Gastrocnemius medialis (tissue), 4 donors: Measurements from ENCODE around the gene WDR64. TPM values are rescaled to one million over a fixed set of nuclear protein-coding genes. Genes with fewer than 3 reads are reported as not detected.

ENCODE experiments used
- ATAC-seq, 2 donors: fragments of 150-250 bp; one replicate each; pipeline ENCODE4 v1.9.1; 2016
- DNase-seq, 2 donors: peaks; one replicate each; pipeline ENCODE4 v3.0.0-alpha.2; 2019
- H3K27ac ChIP-seq, 4 donors: fragments of 200-600 bp; sonication (generic); 1 replicate in 1 of 4; 2 replicates in 3 of 4; pipeline ENCODE4 v1.5.1; 2016 to 2018; ENCODE audit warnings: mild to moderate bottlenecking in 2 of 4, moderate library complexity in 1 of 4
- H3K27me3 ChIP-seq, 3 donors: fragments of 200-600 bp; sonication (generic) in 2 of 3; 1 replicate in 1 of 3; 2 replicates in 2 of 3; pipeline versions ENCODE4 v1.5.1 to v1.6.0; 2016 to 2019; ENCODE audit warnings: mild to moderate bottlenecking in 1 of 3, moderate library complexity in 1 of 3
- H3K36me3 ChIP-seq, 2 donors: fragments of 200-600 bp; sonication (generic) in 1 of 2; one replicate each; pipeline ENCODE4 v1.5.1; 2017 to 2018
- H3K4me1 ChIP-seq, 2 donors: fragments of 200-600 bp; sonication (generic) in 1 of 2; one replicate each; pipeline ENCODE4 v1.5.1; 2016 to 2017; ENCODE audit warnings: mild to moderate bottlenecking in 2 of 2
- H3K4me3 ChIP-seq, 4 donors: fragments of 200-600 bp; sonication (generic) in 3 of 4; 1 replicate in 1 of 4; 2 replicates in 3 of 4; pipeline ENCODE4 v1.5.1; 2016 to 2019; ENCODE audit warnings: mild to moderate bottlenecking in 2 of 4
- H3K9me3 ChIP-seq, 3 donors: fragments of 200-600 bp; sonication (generic) in 2 of 3; 1 replicate in 1 of 3; 2 replicates in 2 of 3; pipeline ENCODE4 v1.5.1; 2016 to 2019
- CTCF ChIP-seq, 5 experiments: fragments of 450-650 bp in 3 of 5; fragments of 200-600 bp in 2 of 5; sonication (generic) in 2 of 5; IDR thresholded peaks in 4 of 5; conservative IDR thresholded peaks in 1 of 5; 1 replicate in 4 of 5; 2 replicates in 1 of 5; pipeline ENCODE4 v1.5.1; 2016 to 2019; ENCODE audit warnings: antibody characterized with exemption in 5 of 5, mild to moderate bottlenecking in 3 of 5, moderate library complexity in 3 of 5
- POLR2A ChIP-seq, 2 donors: fragments of 450-650 bp; IDR thresholded peaks; one replicate each; pipeline ENCODE4 v1.6.1; 2017; ENCODE audit warnings: antibody characterized with exemption in 2 of 2, mild to moderate bottlenecking in 2 of 2, moderate library complexity in 2 of 2
- in situ Hi-C, 4 donors: fragments of 200-750 bp; cut with MboI; loops; one replicate each; pipeline versions ENCODE4 v1.15.0 to v1.8.0; 2017; ENCODE audit warnings: low sequenced_read_pairs in 4 of 4
- intact Hi-C: fragments of 100-400 bp; cut with DNase I; formaldehyde crosslinking; loops from one replicate; pipeline ENCODE4 v1.15.1; 2023; ENCODE audit warnings: low total_unique reads
- total RNA-seq, 4 donors: library from RNA; depleted of rRNA; stranded (reverse); fragments of >200 nt; gene quantifications; one replicate each; pipeline versions ENCODE4 v1.1.0 to v1.2.3, GENCODE V29; 2016

The WDR64 gene
- total RNA-seq, 4 donors from 2014 or later: 0.22 TPM; not detected in 3

DNA sequence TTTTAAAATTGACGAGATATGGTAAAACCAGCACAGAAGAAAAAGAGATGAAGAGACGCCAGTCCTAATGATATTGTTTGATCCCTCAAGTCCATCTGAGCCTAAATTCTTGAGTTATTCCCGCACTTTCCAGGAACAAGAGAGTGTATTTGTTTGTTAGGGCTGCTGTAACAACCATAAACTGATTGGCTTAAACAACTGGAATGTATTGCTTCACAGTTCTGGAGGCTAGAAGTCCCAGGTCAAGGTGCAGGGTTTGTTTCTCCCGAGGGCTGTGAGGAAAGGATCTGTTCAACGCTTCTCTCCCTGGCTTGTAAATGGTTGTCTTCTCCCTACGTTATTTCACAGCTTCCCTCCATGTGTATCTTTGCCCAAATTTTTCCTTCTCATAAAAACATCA is 188.1 kb downstream of the WDR64 start:
- Histone ChIP-seq H3K4me1 (no peaks in the 10 kb centered on the region), H3K4me3 (no peak overlapping the region), H3K9me3 (no peaks in the 10 kb centered on the region), H3K27ac (no peak overlapping the region), H3K36me3 (no peaks in the 10 kb centered on the region), H3K27me3 (no peaks in the 10 kb centered on the region)
- ATAC-seq (no peak), DNase-seq (no peak)
- TF ChIP-seq CTCF (IDR thresholded peaks at IDR 0.05 in 4 of 5, conservative IDR thresholded peaks at IDR 0.05 in 1 of 5) (no peak), POLR2A (IDR thresholded peaks at IDR 0.05) (no peak)
- intact Hi-C loops (no loop called here), in situ Hi-C loops (loop anchor here (25.0 kb wide), 3 partner anchors 203 to 303 kb away; partner anchors contain the start of genes CHML (in 2 of the 4), OPN3 (in 2 of the 4) and KMO (in 1 of the 4))

DNA sequence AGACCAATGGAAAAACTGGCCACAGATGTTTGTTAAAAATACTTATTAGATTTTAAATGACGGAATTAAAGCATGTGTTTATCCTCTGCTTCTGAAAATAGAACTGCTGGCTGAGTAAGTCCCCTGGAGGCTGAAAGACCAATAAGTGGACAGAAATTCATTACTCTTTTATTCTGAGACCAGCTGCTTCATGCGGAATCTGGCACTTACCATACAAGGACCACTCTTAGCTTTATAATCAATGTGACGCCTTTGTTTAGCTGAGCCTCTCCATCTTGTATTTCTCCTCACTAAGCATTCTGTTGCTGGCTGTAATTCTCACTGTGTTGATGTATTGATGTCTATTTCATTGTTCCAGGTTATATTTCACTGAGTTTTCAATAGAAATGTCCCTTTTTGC is 189.6 kb downstream of the WDR64 start:
- Histone ChIP-seq H3K4me1 (no peaks in the 10 kb centered on the region), H3K9me3 (no peaks in the 10 kb centered on the region), H3K27ac (no peak overlapping the region), H3K36me3 (no peaks in the 10 kb centered on the region), H3K27me3 (no peaks in the 10 kb centered on the region), H3K4me3 (no peak overlapping the region)
- in situ Hi-C loops (loop anchor here (25.0 kb wide), 3 partner anchors 204 to 304 kb away; partner anchors contain the start of genes CHML (in 2 of the 4), OPN3 (in 2 of the 4) and KMO (in 1 of the 4)), intact Hi-C loops (no loop called here)
- DNase-seq: no peak
- no peak for ATAC-seq
- TF ChIP-seq POLR2A (IDR thresholded peaks at IDR 0.05) (no peak), CTCF (IDR thresholded peaks at IDR 0.05 in 4 of 5, conservative IDR thresholded peaks at IDR 0.05 in 1 of 5) (no peak)

- H3K9me3 ChIP-seq: no peaks in the 10 kb centered on the region
- peak in 1 of 2 donors; percentile 70 for ATAC-seq
- no peak overlapping the region for H3K27ac ChIP-seq
- no peak for DNase-seq
- H3K4me3 ChIP-seq: no peak overlapping the region
- no peak for TF ChIP-seq CTCF (IDR thresholded peaks at IDR 0.05 in 4 of 5, conservative IDR thresholded peaks at IDR 0.05 in 1 of 5)
- TF ChIP-seq POLR2A (IDR thresholded peaks at IDR 0.05): no peak
- intact Hi-C loops: no loop called here
- in situ Hi-C loops: loop anchor here (25.0 kb wide), 3 partner anchors 205 to 305 kb away; partner anchors contain the start of genes CHML (in 2 of the 4), OPN3 (in 2 of the 4) and KMO (in 1 of the 4)
- H3K27me3 ChIP-seq: no peaks in the 10 kb centered on the region
- H3K36me3 ChIP-seq: no peaks in the 10 kb centered on the region
- H3K4me1 ChIP-seq: peaks cover 0 to 6% of the 10 kb centered on the region in 2 donors
These were observed 190.5 kb downstream of the WDR64 start for GRCh38 chr1:241842565-241842964.

DNA sequence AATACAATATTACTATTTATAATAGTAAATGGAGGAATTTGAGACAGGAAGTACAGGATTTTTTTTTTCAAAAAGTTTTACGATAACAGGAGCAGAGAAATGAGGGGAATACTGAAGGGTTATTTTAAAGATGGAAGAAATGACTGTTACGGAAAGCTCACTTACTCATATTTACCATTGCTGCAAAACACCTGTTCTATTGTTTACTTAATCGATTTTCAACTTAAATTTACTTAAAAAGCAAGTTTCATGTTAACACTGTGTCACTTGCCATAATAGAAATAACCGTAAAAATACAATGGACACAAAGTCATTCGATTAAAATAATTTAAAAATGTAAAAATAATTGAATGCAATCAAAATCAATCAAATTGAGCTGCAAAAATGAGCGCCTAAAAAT is 192.5 kb downstream of the WDR64 start:
- intact Hi-C loops (no loop called here), in situ Hi-C loops (loop anchor here (25.0 kb wide), 3 partner anchors 207 to 307 kb away; partner anchors contain the start of genes CHML (in 2 of the 4), OPN3 (in 2 of the 4) and KMO (in 1 of the 4))

More for the DNA sequence above, 192.5 kb downstream of the WDR64 start:
- no peaks in the 10 kb centered on the region for H3K36me3 ChIP-seq
- TF ChIP-seq CTCF (IDR thresholded peaks at IDR 0.05 in 4 of 5, conservative IDR thresholded peaks at IDR 0.05 in 1 of 5): no peak
- no peak for TF ChIP-seq POLR2A (IDR thresholded peaks at IDR 0.05)
- ATAC-seq (no peak), DNase-seq (no peak)
- no peak overlapping the region for H3K4me3 ChIP-seq
- H3K27ac ChIP-seq: no peak overlapping the region
- peaks cover 5 to 14% of the 10 kb centered on the region in 2 donors for H3K4me1 ChIP-seq
- H3K9me3 ChIP-seq: no peaks in the 10 kb centered on the region
- no peaks in the 10 kb centered on the region for H3K27me3 ChIP-seq
